Fibroblast of mammary gland (primary cell): ENCODE data around the gene ODAD4.

ENCODE experiments used
- DNase-seq: peaks from one replicate; pipeline ENCODE4 v3.0.0-alpha.2; 2010; ENCODE audit warnings: low read depth
- H3K4me3 ChIP-seq: 2 replicates; pipeline ENCODE4 v1.5.1; 2011; ENCODE audit warnings: low read depth, mild to moderate bottlenecking, low read length, moderate library complexity; ENCODE audit not compliant: control insufficient read depth
- TF ChIP-seq, protein P1 (sequence below): conservative IDR thresholded peaks from 2 replicates; pipeline ENCODE4 v1.5.1; 2011; ENCODE audit warnings: low read depth, low read length, inconsistent platforms; ENCODE audit not compliant: control insufficient read depth, insufficient read depth

The ODAD4 gene

DNA sequence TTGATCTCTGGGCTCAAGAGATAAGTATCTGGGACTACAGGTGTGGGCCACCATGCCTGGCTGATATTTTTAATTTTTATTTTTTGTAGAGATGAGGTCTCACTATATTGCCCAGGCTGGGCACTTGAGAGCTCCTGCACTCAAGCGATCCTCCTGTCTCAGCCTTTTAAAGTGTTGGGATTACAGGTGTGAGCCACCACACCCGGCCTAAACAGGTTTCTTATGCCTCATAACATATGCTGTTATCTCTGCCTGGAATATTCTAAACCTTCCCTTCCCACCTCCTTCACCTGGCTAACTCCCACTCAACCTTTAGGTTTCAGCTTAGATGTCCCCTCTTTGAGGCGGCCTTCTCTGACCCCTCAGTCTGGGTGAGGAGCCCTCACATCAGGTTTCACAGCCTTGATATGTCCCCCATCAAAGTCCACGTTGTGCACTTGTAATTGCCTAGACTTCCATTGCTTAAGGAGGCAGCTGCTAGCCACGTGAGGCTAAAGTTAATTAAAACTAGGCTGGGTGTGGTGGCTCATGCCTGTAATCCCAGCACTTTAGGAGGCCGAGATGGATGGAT is 27.5 kb downstream of the ODAD4 start:
- no peak for DNase-seq
- H3K4me3 ChIP-seq = no peak overlapping the region
- TF ChIP-seq, protein P1, sequence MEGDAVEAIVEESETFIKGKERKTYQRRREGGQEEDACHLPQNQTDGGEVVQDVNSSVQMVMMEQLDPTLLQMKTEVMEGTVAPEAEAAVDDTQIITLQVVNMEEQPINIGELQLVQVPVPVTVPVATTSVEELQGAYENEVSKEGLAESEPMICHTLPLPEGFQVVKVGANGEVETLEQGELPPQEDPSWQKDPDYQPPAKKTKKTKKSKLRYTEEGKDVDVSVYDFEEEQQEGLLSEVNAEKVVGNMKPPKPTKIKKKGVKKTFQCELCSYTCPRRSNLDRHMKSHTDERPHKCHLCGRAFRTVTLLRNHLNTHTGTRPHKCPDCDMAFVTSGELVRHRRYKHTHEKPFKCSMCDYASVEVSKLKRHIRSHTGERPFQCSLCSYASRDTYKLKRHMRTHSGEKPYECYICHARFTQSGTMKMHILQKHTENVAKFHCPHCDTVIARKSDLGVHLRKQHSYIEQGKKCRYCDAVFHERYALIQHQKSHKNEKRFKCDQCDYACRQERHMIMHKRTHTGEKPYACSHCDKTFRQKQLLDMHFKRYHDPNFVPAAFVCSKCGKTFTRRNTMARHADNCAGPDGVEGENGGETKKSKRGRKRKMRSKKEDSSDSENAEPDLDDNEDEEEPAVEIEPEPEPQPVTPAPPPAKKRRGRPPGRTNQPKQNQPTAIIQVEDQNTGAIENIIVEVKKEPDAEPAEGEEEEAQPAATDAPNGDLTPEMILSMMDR = no peak

DNA sequence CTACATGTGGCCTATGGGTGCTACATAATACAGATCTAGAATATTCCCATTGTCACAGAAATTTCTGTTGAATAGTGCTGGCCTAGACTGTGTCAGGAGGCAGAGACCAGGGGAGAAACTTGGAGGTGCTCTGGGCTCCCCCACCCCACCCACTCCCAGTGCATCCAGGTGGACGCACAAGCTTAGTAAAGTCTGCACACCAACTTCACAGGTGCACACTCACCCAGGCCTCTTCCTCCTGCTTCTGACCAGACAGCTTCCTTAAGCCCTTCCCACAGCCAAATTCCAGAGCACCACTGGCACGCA is 28.6 kb downstream of the ODAD4 start:
- no peak for DNase-seq
- no peak overlapping the region for H3K4me3 ChIP-seq
- TF ChIP-seq, protein P1 = no peak

DNA sequence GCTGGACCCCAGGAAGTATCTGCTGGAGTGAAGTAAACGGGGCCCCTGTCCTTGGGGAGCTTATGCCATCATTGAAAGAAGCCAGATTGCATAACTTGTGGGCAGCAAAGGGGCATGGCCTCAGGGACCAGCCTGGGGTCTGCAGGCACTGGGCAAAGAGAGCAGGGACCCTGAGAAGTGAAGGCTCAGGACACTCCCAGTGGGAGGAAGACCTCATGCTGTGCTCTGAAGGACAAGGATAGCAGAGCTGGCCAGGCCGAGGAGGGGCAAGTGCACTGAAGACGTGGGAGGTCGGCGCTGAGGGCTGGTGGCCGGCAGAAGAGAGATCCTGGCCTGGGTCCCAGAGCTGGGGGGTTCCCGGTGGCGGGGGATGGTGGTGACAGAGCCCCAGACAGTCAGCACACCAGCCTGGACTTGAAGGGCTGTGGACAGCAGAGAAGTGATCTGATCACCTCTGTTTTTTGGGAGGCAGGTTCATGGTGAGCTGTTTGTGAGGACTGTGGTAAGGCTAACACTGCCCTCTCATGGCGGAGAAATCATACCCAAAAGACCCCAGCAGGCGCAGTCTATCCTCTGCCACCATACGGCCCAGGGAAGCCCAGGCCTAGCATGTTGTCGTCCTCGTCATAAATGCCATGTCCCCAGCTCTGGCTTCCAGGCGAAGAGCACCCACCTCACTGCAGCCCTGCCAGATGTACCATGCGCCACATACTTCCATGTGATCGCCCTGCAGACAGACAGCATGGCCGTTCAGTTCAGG is 29.1 kb downstream of the ODAD4 start:
- H3K4me3 ChIP-seq = no peak overlapping the region
- TF ChIP-seq, protein P1 = peak; percentile 65
- peak; percentile 69 for DNase-seq

DNA sequence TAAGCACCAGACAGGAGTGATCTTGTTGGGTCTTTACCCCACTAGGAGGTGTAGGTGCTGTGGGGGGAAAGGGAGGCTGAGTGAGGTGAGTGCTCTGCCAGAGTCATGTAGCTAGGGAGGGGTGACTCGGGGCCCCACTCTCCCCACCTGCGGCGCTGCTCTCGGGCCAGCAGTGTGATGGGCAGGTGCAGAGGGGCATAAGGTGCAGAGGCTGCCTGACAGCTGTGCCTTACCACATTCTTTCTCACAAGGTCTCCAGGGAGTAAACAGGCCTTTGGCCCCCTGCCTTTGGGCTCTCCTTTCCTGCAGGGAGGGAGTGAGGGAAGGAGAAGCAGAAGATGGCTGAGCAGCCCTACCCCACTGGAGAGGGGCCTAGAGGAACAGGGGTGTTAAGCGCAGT is 31.7 kb downstream of the ODAD4 start:
- H3K4me3 ChIP-seq = no peak overlapping the region
- no peak for DNase-seq
- TF ChIP-seq, protein P1 = no peak

DNA sequence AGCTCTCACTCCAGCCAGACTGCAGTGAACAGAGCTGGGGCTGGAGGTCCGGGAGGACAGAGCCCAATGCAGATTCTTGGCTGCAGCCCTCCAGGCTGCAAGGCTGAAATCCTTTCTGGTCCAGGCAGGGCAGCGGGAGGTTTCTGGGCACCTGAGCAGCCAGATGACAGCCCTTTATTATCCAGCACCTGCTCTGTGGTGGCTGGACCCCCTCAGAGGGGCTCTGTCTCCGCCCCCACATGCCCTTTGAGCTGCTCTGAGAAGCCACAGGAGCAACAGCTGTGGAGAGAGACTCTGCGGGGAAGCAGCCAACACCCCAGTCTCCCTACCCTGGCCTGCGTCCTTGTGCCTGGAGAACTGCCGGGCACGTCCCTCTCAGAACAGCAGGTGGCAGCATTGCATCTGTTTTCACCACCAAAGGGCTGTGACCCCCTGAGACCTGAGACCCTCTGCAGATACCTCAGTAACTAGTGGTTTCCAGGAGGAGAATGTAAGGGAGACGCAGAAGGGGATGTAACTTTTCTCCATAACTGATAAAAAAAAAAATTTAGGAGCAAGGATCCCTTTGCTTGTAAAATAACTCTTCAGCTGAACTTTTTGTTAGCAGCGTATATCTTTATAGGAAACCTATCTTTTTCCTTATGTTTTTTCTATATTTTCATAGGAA is 32.5 kb downstream of the ODAD4 start:
- TF ChIP-seq, protein P1 = peak; percentile 87
- peak; percentile 56 for DNase-seq
- no peak overlapping the region for H3K4me3 ChIP-seq

DNA sequence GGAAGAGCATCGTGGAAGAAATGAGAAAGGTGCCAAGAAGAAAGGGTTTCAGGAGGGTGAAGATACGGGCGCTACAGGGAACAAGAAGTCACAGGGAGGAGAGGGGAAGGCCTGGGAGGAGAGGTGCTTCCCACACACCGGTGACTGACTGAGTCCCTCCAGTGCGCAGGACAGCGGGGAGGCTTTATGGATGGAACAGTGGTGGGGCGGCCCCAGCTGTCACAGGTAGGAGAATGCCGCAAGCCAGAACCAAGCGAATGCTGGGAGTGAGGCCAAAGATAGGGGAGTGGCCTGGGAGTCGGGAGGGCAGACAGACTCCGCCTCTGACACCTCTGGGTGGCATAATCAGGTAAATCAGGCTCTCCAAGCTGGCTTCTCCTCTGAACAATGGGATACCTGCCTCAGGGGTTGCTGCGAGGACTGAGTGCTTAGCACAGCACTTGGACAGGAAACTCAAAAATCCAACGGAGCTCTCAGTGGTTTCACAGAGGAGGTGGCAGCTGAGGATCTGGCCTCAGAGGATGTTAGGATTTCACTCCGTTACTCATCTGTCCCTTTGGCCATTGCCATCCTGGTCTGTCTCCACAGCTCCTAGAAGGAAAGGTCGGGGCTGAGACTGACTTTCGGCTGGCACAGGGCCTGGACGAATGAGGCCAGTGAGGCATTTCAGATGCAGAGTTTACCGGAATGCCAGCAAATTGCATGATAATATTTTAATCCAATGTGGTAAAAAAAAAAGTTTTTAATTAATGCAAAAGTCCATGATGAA is 35.5 kb downstream of the ODAD4 start:
- peak; percentile 31 for DNase-seq
- TF ChIP-seq, protein P1 = no peak
- peak overlapping the region; percentile 78 for H3K4me3 ChIP-seq
